BE2C (cell line): ENCODE measurements around the gene EML6.

Experiments
- DNase-seq: peaks from one replicate; pipeline ENCODE4 v3.0.0-alpha.2; 2020
- H3K27me3 ChIP-seq: fragments of 250-450 bp; sonication (Bioruptor Pico); 2 replicates; pipeline ENCODE4 v1.5.1; 2020; ENCODE audit warnings: mild to moderate bottlenecking
- H3K36me3 ChIP-seq: fragments of 250-450 bp; sonication (Bioruptor Pico); 2 replicates; pipeline ENCODE4 v1.5.1; 2020; ENCODE audit warnings: mild to moderate bottlenecking
- H3K4me1 ChIP-seq: fragments of 250-450 bp; sonication (Bioruptor Pico); 2 replicates; pipeline ENCODE4 v1.5.1; 2020
- H3K4me3 ChIP-seq: 2 replicates; pipeline ENCODE4 v1.5.1; 2011; ENCODE audit warnings: low read depth, low read length
- H3K9me3 ChIP-seq: fragments of 250-450 bp; sonication (Bioruptor Pico); 2 replicates; pipeline ENCODE4 v1.5.1; 2020
- TF ChIP-seq, protein P1 (sequence below): IDR thresholded peaks from 2 replicates; pipeline ENCODE4 v1.5.1; 2012; ENCODE audit warnings: mild to moderate bottlenecking, low read depth, low read length

Gene EML6

DNA sequence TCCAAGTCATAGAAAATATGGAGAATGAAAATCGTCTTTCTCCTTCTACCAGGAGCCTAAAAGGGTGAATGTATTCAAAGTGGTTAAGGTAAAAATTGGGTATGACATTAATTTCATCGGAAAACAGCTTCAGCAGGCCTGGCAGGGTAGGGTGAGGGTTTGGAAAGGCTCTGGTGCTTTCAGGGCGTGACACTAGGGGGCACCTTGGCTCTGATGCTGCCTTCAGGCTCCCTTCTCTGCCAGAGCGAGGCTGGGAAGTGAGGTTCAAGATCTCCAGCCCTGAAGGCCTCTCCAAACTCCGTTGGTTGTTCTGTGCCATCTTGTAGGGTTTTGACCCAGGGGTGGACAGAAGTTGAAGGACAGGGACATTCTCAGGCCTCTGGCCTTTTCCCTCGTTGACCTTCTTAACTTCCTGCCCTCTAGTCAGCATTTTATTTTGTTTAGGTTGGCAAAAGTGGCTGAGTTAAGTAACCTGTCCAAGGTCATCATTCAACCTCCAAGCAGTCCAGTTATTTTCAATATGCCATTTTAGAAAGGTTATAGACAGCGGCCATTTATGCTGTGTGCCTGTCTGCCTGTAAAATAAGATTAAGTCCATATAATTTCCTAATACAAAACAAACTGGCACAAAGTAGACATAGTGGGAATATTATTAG lies 40.3 kb downstream of the EML6 start:
- Histone ChIP-seq H3K9me3 (no peaks in the 10 kb centered on the region), H3K36me3 (no peaks in the 10 kb centered on the region), H3K4me1 (peaks cover 28% of the 10 kb centered on the region), H3K4me3 (no peak overlapping the region), H3K27me3 (no peaks in the 10 kb centered on the region)
- DNase-seq = no peak
- TF ChIP-seq, protein P1, sequence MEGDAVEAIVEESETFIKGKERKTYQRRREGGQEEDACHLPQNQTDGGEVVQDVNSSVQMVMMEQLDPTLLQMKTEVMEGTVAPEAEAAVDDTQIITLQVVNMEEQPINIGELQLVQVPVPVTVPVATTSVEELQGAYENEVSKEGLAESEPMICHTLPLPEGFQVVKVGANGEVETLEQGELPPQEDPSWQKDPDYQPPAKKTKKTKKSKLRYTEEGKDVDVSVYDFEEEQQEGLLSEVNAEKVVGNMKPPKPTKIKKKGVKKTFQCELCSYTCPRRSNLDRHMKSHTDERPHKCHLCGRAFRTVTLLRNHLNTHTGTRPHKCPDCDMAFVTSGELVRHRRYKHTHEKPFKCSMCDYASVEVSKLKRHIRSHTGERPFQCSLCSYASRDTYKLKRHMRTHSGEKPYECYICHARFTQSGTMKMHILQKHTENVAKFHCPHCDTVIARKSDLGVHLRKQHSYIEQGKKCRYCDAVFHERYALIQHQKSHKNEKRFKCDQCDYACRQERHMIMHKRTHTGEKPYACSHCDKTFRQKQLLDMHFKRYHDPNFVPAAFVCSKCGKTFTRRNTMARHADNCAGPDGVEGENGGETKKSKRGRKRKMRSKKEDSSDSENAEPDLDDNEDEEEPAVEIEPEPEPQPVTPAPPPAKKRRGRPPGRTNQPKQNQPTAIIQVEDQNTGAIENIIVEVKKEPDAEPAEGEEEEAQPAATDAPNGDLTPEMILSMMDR = peak; percentile 46

DNA sequence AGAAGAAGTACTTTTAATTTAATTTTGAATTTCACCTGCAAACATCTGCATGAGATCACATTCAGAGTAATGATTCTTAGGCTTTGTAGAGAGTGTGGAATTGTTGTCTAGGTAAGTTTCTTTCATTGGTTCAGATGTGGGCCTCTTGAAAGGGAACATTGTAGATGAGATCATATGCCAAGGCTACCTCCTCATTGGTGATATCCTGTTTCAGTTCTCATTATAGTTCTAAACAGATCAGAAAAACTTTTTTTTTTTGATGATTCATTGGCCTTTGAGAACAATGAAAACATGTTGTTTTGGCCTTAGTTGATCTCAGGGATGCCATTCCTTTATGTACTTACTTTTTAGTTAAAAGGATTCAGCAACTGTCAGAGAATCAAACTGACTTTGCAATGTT lies 44.5 kb downstream of the EML6 start:
- no peaks in the 10 kb centered on the region; the same call in 1 of the 2 replicates for H3K36me3 ChIP-seq
- DNase-seq = no peak
- H3K9me3 ChIP-seq = no peaks in the 10 kb centered on the region
- peaks cover 54% of the 10 kb centered on the region for H3K4me1 ChIP-seq
- H3K27me3 ChIP-seq = no peaks in the 10 kb centered on the region
- no peak overlapping the region for H3K4me3 ChIP-seq
- TF ChIP-seq, protein P1 = no peak

DNA sequence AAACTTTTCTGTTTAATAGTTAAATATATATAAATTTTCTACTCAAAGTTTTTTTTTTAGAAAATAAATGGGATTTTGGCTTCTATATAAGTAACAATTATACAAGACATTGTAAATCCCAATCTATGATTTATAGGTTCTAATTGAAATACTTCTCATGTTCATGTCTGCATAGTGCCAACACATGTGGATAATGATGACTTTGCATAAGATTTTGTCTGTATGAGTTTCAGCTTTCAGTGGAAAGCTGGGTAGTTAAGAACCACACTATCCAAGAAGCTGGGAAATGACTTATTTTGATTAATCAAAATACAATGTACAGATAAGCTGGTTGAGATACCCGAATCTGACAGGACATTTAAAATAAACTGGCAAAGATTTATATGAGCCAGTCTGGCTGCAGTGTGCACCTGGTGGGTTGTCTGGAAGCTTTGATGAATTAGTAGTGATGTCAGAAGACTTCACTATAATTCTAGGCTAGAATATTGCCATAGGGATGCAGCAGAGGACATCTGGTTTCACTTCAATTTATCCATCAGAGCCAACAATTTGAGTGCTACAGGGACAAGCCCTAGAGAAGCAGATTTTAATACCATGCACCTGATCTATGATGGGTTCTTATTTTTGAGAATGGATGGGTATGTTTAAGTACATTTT lies 45.4 kb downstream of the EML6 start:
- peaks cover 56% of the 10 kb centered on the region for H3K4me1 ChIP-seq
- no peaks in the 10 kb centered on the region for H3K9me3 ChIP-seq
- no peaks in the 10 kb centered on the region; the same call in 1 of the 2 replicates for H3K36me3 ChIP-seq
- H3K27me3 ChIP-seq = no peaks in the 10 kb centered on the region
- peak; percentile 49 for DNase-seq
- TF ChIP-seq, protein P1 = no peak
- no peak overlapping the region for H3K4me3 ChIP-seq

DNA sequence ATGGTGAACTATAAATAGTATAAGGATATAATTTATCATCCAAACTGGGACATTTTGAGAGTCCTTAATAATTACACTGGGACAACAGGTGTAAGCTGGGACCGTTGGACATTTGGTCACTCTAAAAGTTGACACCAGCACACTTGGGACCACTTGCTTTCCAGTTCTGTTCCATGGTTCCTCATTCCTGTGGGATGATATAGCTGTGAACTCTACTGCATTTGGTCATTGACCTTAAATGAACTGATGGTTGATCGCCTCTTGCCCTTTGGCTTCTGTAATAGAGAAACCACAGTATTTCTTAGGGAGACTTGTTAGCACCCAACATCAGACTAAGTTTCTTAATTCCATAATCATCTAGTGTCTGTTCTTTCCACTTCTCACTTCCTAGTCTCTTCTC lies 46.7 kb downstream of the EML6 start:
- H3K27me3 ChIP-seq = no peaks in the 10 kb centered on the region
- H3K4me3 ChIP-seq = no peak overlapping the region
- no peaks in the 10 kb centered on the region; the same call in 1 of the 2 replicates for H3K36me3 ChIP-seq
- DNase-seq = no peak
- H3K4me1 ChIP-seq = peaks cover 52% of the 10 kb centered on the region
- TF ChIP-seq, protein P1 = no peak
- no peaks in the 10 kb centered on the region for H3K9me3 ChIP-seq

DNA sequence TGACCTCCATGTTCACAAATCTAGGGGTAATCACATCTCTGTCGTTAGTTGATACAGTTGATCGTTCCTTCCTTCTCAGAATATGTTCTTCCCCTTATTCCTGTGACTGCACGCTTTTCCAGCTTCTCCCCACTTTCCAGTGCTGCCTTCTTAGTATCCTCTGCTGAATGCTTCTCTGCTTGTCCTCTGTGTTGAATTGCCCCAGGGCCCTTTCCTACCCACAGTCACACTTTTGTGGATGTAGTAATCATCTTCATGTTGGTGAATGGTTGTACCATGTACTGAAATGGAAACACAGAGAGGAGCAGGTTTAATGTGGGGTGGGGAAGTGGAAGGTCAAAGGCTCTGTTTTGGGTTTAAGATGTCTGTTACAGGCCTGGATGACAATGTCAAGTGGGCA lies 47.2 kb downstream of the EML6 start:
- Histone ChIP-seq H3K4me1 (peaks cover 52% of the 10 kb centered on the region), H3K36me3 (no peaks in the 10 kb centered on the region; the same call in 1 of the 2 replicates), H3K9me3 (no peaks in the 10 kb centered on the region), H3K4me3 (no peak overlapping the region), H3K27me3 (no peaks in the 10 kb centered on the region)
- DNase-seq = no peak
- TF ChIP-seq, protein P1 = no peak
